Measurements from ENCODE around the gene NCBP3. TPM values are rescaled to one million over a fixed set of nuclear protein-coding genes. Genes with fewer than 3 reads are reported as not detected.
"Not testable (repeated sequence)": the region's sequence is repeated elsewhere in the genome, so short reads cannot be mapped to it uniquely, and the experiment has no call there.

NCBP3 gene
- total RNA-seq, 1 donor from 2014 or later, result 25.3 TPM

- no peak for DNase-seq (ENCODE audit: extremely low read depth, low read depth, low spot score)
Measured at GRCh38 chr17:3795390-3796102, 50.5 kb downstream of the NCBP3 start.

- no peak for DNase-seq (ENCODE audit: extremely low read depth, low read depth, low spot score)
Measured at GRCh38 chr17:3794557-3795389, 51.3 kb downstream of the NCBP3 start.

GRCh38 chr17:3794152-3794551 is 51.9 kb downstream of the NCBP3 start:
- not testable (repeated sequence) for DNase-seq (ENCODE audit: extremely low read depth, low read depth, low spot score)

- DNase-seq (ENCODE audit: extremely low read depth, low read depth, low spot score), result not testable (repeated sequence)
Measured at GRCh38 chr17:3793258-3793657, 52.8 kb downstream of the NCBP3 start.

GRCh38 chr17:3792481-3792880 is 53.6 kb downstream of the NCBP3 start:
- DNase-seq (ENCODE audit: extremely low read depth, low read depth, low spot score), result no peak

- no peak for DNase-seq (ENCODE audit: extremely low read depth, low read depth, low spot score)
Measured at GRCh38 chr17:3788200-3788599, 57.8 kb downstream of the NCBP3 start.

- DNase-seq (ENCODE audit: extremely low read depth, low read depth, low spot score), result not testable (repeated sequence)
Measured at GRCh38 chr17:3785323-3785722, 60.7 kb downstream of the NCBP3 start.

- DNase-seq (ENCODE audit: extremely low read depth, low read depth, low spot score), result no peak
Measured at GRCh38 chr17:3782751-3783150, 63.3 kb downstream of the NCBP3 start.

GRCh38 chr17:3780986-3781385 is 65.1 kb downstream of the NCBP3 start:
- no peak for DNase-seq (ENCODE audit: extremely low read depth, low read depth, low spot score)

- DNase-seq (ENCODE audit: extremely low read depth, low read depth, low spot score), result no peak
Measured at GRCh38 chr17:3777366-3778120, 68.5 kb downstream of the NCBP3 start.

- no peak for DNase-seq (ENCODE audit: extremely low read depth, low read depth, low spot score)
Measured at GRCh38 chr17:3773966-3774365, 72.1 kb downstream of the NCBP3 start.

GRCh38 chr17:3773511-3773910 is 72.5 kb downstream of the NCBP3 start:
- DNase-seq (ENCODE audit: extremely low read depth, low read depth, low spot score), result no peak

GRCh38 chr17:3772764-3773163 is 73.3 kb downstream of the NCBP3 start:
- DNase-seq (ENCODE audit: extremely low read depth, low read depth, low spot score), result no peak

- no peak for DNase-seq (ENCODE audit: extremely low read depth, low read depth, low spot score)
Measured at GRCh38 chr17:3771140-3771539, 74.9 kb downstream of the NCBP3 start.

- DNase-seq (ENCODE audit: extremely low read depth, low read depth, low spot score), result no peak
Measured at GRCh38 chr17:3770466-3770865, 75.6 kb downstream of the NCBP3 start.

- no peak for DNase-seq (ENCODE audit: extremely low read depth, low read depth, low spot score)
Measured at GRCh38 chr17:3768769-3769168, 77.3 kb downstream of the NCBP3 start.

GRCh38 chr17:3768341-3768740 is 77.7 kb downstream of the NCBP3 start:
- no peak for DNase-seq (ENCODE audit: extremely low read depth, low read depth, low spot score)

GRCh38 chr17:3766779-3767178 is 79.3 kb downstream of the NCBP3 start:
- no peak for DNase-seq (ENCODE audit: extremely low read depth, low read depth, low spot score)

- no peak for DNase-seq (ENCODE audit: extremely low read depth, low read depth, low spot score)
Measured at GRCh38 chr17:3765981-3766380, 80.1 kb downstream of the NCBP3 start.

- DNase-seq (ENCODE audit: extremely low read depth, low read depth, low spot score), result no peak
Measured at GRCh38 chr17:3763777-3764170, 82.3 kb downstream of the NCBP3 start.

Data from glomerular endothelial cell (primary cell).